ENCODE measurements around the gene PLCH1. TPM values are rescaled to one million over a fixed set of nuclear protein-coding genes. Genes with fewer than 3 reads are reported as not detected.

Gene PLCH1
- total and polyA plus RNA-seq, 9 of the 15 experiments (the other 6 are each of a cell fraction or from before 2014, with no cell fraction given) = 0.17 to 0.62 (median 0.40) TPM

GRCh38 chr3:155746703-155747102, 1.8 kb upstream of the PLCH1 start (continued):
- TF ChIP-seq NR0B1 (IDR thresholded peaks at IDR 0.05; ENCODE audit: partially characterized antibody) = no peak

- TF ChIP-seq ZBTB33 (CRISPR knock-in tag; IDR thresholded peaks at IDR 0.05) = peak; percentile 85; the same call in 1 of the 2 replicates
- no peak for TF ChIP-seq ZNF197 (CRISPR knock-in tag; IDR thresholded peaks at IDR 0.05; ENCODE audit: low read depth)
- Histone ChIP-seq H3K4me3 (no peak overlapping the region), H3K4me2 (ENCODE audit: insufficient read depth, low read length) (peak overlapping the region; percentile 1; the same call in 1 of the 2 replicates), H3K79me2 (ENCODE audit: control insufficient read depth, insufficient read depth, low read length) (no peaks in the 10 kb centered on the region), H3K9me1 (ENCODE audit: control insufficient read depth, insufficient read depth, low read length) (no peaks in the 10 kb centered on the region), H3K4me1 (replicated peaks in 1 of 2; ENCODE audit: control insufficient read depth in 2 of 2, insufficient read depth in 2 of 2, low read length in 2 of 2) (peaks cover 7 to 17% of the 10 kb centered on the region in 2 experiments; a peak in 4 of 5 replicates), H3K9me3 (replicated peaks; ENCODE audit: control insufficient read depth, insufficient read depth, low read depth, low read length) (no peaks in the 10 kb centered on the region), H4K20me1 (replicated peaks; ENCODE audit: control insufficient read depth, insufficient read depth, low read length) (no peaks in the 10 kb centered on the region), H3K9ac (ENCODE audit: insufficient read depth in 1 of 2, low read depth in 2 of 2, low read length in 2 of 2) (no peak overlapping the region), H2AFZ (ENCODE audit: low read depth, low read length) (no peak overlapping the region; the same call in 1 of the 2 replicates), H3K27ac (ENCODE audit: extremely low read depth, low read depth, low read length) (no peak overlapping the region), H3K36me3 (ENCODE audit: control insufficient read depth, insufficient read depth, low read length) (no peaks in the 10 kb centered on the region), H3K27me3 (ENCODE audit: control insufficient read depth in 2 of 2, insufficient read depth in 2 of 2, low read length in 2 of 2) (no peaks in the 10 kb centered on the region; a peak in 1 of 5 replicates)
- intact Hi-C loops (cut with micrococcal nuclease) (no loop called here), in situ Hi-C loops (cut with MboI) (no loop called here)
- DNase-seq (ENCODE audit: extremely low read depth in 1 of 4, low spot score in 3 of 4) (peak in 3 of 4 experiments; percentile 17 to 29 (median 20)), ATAC-seq (peak; percentile 50), FAIRE-seq (no peak)
- no TSS peak for BruUV-seq (replicated peaks)
- WGBS (ENCODE audit: insufficient coverage, low coverage, missing lambda C conversion rate) = 47% methylated on average over 19 of the region's 19 CpGs
- ChIA-PET CTCF (ENCODE audit: low intra/inter-chr PET ratio) (no interaction called here), POLR2A (interaction anchor here (0.7 to 1.6 kb wide), 3 partner anchors 9 to 206 kb away, joined by 3 read pairs; no protein-coding TSS in a partner anchor)
Measured at GRCh38 chr3:155745795-155746550, 1.1 kb upstream of the PLCH1 start.

Data from K562 (cell line).